Adipocyte (in vitro differentiated cells): ENCODE measurements around the gene VAV2.
A peak's percentile ranks its signal among the peaks of the same experiment; 100 is the strongest.

Experiments
- DNase-seq: peaks from one replicate; pipeline ENCODE4 v3.0.0-alpha.2; 2015; ENCODE audit warnings: low read depth
- H3K27me3 ChIP-seq: replicated peaks from 2 replicates; pipeline ENCODE4 v1.7.0; 2013; ENCODE audit warnings: mild to moderate bottlenecking, low read length, moderate library complexity; ENCODE audit not compliant: control insufficient read depth, insufficient read depth
- H3K36me3 ChIP-seq: 2 replicates; pipeline ENCODE4 v1.7.0; 2013; ENCODE audit warnings: low read length, mild to moderate bottlenecking, moderate library complexity; ENCODE audit not compliant: control insufficient read depth, insufficient read depth, severe bottlenecking
- H3K4me1 ChIP-seq: 2 replicates; pipeline ENCODE4 v1.7.0; 2013; ENCODE audit warnings: mild to moderate bottlenecking, low read length, moderate library complexity; ENCODE audit not compliant: control insufficient read depth, insufficient read depth
- H3K4me3 ChIP-seq: 2 replicates; pipeline ENCODE4 v1.7.0; 2013; ENCODE audit warnings: mild to moderate bottlenecking, low read length, moderate library complexity
- H3K9ac ChIP-seq: 2 replicates; pipeline ENCODE4 v1.7.0; 2013; ENCODE audit warnings: mild to moderate bottlenecking, low read length, moderate library complexity
- H3K9me3 ChIP-seq: 2 replicates; pipeline ENCODE4 v1.7.0; 2013; ENCODE audit warnings: mild to moderate bottlenecking, low read length, moderate library complexity; ENCODE audit not compliant: control insufficient read depth

Gene VAV2, protein sequence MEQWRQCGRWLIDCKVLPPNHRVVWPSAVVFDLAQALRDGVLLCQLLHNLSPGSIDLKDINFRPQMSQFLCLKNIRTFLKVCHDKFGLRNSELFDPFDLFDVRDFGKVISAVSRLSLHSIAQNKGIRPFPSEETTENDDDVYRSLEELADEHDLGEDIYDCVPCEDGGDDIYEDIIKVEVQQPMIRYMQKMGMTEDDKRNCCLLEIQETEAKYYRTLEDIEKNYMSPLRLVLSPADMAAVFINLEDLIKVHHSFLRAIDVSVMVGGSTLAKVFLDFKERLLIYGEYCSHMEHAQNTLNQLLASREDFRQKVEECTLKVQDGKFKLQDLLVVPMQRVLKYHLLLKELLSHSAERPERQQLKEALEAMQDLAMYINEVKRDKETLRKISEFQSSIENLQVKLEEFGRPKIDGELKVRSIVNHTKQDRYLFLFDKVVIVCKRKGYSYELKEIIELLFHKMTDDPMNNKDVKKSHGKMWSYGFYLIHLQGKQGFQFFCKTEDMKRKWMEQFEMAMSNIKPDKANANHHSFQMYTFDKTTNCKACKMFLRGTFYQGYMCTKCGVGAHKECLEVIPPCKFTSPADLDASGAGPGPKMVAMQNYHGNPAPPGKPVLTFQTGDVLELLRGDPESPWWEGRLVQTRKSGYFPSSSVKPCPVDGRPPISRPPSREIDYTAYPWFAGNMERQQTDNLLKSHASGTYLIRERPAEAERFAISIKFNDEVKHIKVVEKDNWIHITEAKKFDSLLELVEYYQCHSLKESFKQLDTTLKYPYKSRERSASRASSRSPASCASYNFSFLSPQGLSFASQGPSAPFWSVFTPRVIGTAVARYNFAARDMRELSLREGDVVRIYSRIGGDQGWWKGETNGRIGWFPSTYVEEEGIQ

DNA sequence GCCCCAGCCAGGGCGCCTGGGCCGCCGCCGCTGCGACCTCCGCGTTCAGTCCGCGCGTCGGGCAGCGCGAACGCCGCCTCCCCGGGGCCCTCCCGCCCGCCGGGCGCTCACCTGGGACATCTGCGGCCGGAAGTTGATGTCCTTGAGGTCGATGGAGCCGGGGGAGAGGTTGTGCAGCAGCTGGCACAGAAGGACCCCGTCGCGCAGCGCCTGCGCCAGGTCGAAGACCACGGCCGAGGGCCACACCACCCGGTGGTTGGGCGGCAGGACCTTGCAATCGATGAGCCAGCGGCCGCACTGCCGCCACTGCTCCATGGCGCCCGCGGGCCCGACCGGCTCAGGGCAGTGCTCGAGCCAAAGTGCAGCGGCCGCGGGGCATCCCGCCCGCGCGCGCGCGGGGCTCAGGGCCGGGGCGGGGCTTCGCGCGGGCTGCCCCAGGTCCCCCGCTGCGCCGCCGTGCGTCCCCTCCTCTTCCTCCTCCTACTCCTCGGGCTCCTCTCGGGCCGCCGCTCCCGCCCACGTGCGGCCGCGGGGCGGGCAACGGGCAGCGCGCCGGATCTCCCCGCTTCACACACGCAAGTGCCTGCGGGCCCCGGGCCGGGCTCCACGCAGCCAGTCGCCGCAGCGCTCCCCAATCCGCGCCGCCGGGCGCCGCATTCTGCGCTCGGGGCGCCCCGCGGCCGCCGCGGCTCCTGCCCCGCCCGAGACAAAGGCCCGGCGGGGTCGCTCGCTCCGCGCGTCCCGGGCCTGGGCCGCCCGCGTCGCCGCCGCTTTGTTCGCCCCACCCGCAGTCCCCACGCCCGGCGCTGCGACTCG is at the start of gene VAV2:
VAV2 (minus strand) TSS at position 361 of the 816 bp plus-strand sequence; CDS start at position 315, 46 bp downstream.
- DNase-seq, result peak; percentile 85
- Histone ChIP-seq H3K4me1 (peaks cover 19% of the 10 kb centered on the region), H3K9me3 (no peaks in the 10 kb centered on the region), H3K9ac (peak within 1 kb of the TSS; percentile 96), H3K4me3 (peak within 1 kb of the TSS; percentile 89), H3K27me3 (peaks cover 11% of the 10 kb centered on the region), H3K36me3 (no peaks in the 10 kb centered on the region)

DNA sequence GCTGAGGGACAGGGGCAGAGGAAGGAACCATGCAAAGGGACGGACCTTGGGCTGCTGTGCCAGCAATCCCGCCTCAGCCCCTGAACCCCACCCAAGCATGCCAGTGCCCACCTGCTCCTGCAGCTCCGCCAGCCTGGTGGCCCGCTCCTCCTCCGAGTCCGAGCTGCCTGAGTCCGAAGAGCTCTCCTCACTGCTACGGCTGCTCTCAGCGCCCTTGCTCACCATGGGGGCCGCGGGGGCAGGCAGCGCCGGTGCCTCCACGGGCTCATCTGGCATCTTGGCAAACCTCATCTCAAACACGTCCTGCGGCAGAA is 49.5 kb upstream of the VAV2 start:
- DNase-seq, result no peak
- Histone ChIP-seq H3K9ac (no peak overlapping the region), H3K4me1 (peaks cover 20% of the 10 kb centered on the region), H3K36me3 (peaks cover 37% of the 10 kb centered on the region), H3K9me3 (no peaks in the 10 kb centered on the region), H3K4me3 (no peak overlapping the region), H3K27me3 (no peaks in the 10 kb centered on the region)

DNA sequence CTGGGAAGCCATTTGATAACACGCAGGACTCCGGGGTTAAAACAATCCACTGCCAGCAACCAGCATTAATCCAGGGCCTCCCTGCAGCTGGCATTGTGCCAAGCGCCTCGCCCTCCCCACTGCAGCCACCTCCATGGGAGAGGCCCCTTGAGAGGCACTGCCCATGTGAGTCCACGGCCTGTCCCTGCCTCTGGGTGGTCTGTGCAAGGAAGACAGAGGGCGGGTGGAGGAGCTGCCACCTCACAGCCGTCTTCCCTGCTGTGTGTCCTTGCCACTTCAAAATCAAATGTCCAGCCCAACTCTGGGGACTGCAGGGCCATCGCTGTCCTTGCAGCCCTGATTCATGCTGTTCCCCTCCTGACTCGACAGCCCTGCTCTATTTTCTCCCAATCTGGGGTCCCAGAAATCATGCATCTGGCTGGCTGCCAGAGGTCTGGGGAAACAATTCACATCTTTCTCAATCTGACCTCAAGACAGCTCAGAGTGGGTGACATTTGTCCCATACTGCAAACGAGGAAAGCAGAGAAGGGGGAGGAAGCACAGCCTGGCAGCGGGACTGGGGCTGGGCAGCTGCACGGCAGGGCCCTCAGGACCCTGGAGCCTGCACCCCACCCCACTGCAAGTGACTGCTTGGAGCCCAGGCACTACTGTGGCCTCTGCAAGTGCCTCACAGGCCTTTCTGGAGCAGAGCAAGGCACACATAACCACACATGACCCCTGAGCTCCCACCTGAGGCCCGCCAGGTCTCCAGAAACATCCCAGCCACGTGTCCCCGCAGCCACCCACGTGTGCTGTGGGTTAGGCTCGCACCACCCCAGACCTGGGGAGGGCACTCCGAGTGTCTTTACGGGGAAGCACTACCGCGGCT is 48.9 kb upstream of the VAV2 start:
- H3K4me1 ChIP-seq, result peaks cover 20% of the 10 kb centered on the region
- DNase-seq, result no peak
- H3K4me3 ChIP-seq, result no peak overlapping the region
- H3K9ac ChIP-seq, result peak overlapping the region; percentile 38
- peaks cover 40% of the 10 kb centered on the region for H3K36me3 ChIP-seq
- H3K9me3 ChIP-seq, result no peaks in the 10 kb centered on the region
- H3K27me3 ChIP-seq, result no peaks in the 10 kb centered on the region

DNA sequence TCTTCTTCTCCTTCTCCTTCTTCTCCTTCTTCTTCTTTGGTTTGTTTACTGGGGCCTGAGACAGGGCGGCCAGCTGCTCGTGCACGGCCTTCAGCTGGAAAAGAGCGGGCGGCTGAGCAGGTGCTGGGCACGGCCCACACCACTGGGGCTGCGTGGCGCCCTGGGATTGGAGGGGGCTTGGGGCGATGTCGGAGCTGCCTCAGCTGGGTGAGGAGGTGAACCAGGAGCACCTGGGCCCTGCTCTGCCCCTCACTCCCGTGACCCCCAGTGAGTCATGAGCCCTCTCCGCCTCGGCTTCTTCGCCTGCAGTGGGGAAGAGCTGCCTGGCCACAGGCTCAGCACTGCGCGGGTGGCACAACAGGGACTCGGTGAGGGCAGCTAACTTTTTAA is 48.0 kb upstream of the VAV2 start:
- Histone ChIP-seq H3K27me3 (no peaks in the 10 kb centered on the region), H3K36me3 (peaks cover 40% of the 10 kb centered on the region), H3K4me3 (no peak overlapping the region), H3K4me1 (peaks cover 20% of the 10 kb centered on the region), H3K9me3 (no peaks in the 10 kb centered on the region), H3K9ac (no peak overlapping the region)
- no peak for DNase-seq

DNA sequence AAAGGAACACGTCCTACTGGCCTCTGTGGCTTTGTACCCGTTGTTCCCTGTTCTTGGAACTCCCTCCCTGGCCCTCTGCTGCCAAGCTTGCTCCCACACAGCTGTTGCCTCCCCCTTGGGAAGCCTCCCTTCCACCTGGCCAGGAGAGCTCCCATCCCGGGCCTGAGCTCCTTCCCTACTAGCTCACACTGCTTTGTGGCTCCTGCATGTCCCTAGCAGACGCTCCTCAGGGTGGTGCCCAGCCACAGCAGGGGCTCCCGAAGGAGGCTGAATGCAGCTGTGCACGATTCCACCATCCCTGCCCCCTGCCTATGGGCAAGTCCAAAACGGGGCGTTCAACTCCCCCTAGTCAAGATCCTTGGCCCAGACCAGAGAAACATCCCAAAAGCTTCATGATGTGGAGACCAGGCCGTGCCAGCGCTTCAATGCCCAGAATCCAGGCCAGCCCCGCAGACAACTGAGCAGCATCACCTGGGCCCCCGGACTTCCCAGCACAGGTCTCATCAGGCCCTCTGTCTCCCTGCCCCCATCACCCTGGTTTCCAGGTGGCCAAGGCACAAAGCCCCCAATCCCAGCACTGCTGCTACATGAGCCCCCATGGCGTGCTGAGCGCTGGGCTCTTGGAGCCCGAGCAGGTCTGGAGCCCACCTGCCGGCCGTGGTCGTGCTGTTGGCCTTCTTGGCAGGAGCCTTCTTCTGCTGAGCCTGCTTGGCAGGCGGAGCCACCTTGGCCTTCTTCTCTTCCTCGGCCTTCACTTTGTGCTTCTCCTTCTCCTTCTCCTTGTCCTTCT is 47.5 kb upstream of the VAV2 start:
- Histone ChIP-seq H3K9me3 (no peaks in the 10 kb centered on the region), H3K9ac (no peak overlapping the region), H3K27me3 (no peaks in the 10 kb centered on the region), H3K36me3 (peaks cover 41% of the 10 kb centered on the region), H3K4me1 (peaks cover 20% of the 10 kb centered on the region), H3K4me3 (no peak overlapping the region)
- no peak for DNase-seq

DNA sequence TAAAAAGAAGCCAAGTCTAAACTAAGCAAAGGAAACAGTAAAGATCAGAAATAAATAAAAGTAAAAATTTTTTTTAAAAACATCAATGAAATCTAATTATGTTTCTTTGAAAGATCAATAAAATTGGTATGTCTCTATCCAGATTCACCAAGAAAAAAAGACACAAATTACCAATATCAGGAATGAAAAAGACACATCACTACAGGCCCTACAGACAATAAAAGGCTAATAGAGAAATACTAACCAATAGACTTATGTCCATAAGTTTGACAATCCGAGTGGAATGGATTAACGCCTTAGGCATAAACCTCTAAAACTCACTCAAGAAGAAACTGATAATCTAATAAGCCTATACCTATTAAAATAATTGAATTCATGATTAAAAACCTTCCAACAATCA is 45.5 kb upstream of the VAV2 start:
- DNase-seq, result no peak
- Histone ChIP-seq H3K36me3 (peaks cover 52% of the 10 kb centered on the region), H3K4me3 (no peak overlapping the region), H3K9me3 (no peaks in the 10 kb centered on the region), H3K9ac (no peak overlapping the region), H3K4me1 (peaks cover 20% of the 10 kb centered on the region), H3K27me3 (no peaks in the 10 kb centered on the region)

DNA sequence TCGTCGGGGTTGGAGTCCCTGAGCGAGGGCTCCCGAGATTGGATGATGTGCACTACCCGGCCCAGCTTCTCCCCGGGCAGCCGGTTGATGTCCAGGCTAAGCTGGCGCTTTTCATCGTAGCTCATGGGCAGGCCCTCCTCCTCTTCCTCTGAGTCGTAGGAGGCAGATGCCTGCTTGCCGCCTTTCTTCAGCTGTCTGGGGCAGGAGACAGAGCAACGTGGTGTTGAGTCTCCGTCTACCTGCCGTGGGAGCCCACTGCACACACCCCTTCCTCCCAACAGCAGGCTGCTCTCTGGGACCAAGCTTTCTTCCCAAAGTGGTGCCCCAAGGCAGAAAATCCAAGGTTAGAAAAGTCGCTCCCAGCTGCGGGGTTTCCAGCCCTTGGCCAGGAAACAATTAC is 44.0 kb upstream of the VAV2 start:
- H3K4me1 ChIP-seq, result peaks cover 13% of the 10 kb centered on the region
- no peak for DNase-seq
- no peaks in the 10 kb centered on the region for H3K9me3 ChIP-seq
- H3K36me3 ChIP-seq, result peaks cover 61% of the 10 kb centered on the region
- H3K4me3 ChIP-seq, result no peak overlapping the region
- no peak overlapping the region for H3K9ac ChIP-seq
- no peaks in the 10 kb centered on the region for H3K27me3 ChIP-seq

DNA sequence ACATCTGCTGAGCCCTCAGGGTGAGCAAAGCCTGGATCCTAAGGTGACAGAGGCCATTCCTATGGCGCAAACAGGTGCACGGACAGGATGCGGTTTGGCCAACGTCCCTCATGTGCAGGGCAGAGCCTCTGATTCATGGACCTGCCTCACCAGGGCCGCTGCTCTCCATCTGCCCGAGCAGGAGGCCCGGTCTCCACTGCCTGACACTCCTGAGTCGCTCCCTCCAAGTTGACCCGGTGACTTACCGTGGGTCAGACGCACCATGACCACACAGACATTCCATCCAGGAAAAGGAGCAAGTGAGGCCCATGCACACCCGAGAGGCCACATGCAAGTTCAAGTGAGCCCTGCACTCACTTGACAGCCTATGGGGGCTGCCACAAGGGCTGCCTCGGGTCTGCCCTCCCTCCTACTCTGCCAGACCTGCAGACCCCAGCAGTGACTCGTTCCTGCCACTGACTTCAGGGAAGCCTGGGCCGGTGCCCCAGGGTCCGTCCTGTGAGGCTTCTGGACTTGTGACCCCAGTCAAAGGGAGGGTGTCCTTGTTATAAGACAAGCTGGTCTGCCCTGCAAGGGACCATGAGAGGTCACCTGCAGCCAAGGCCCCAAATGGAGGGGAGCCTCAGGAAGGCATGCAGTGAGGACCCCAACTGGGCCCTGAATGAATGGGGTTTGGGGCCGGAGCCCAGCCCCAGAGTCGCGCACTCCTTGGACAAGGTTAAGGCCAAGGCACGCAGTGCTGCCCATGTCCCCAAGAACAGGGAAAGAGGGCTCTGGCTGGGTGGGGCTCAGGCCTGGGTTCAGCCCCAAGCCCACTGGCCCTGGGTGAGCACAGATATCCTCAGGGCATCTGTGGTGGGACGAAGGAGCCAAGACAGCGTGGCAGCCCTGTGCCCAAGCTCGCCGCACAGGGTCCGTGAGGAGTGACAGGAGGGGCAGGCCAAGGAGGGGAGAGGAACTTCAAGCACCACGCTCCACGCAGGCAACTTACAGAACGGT is 43.2 kb upstream of the VAV2 start:
- DNase-seq, result no peak
- no peaks in the 10 kb centered on the region for H3K9me3 ChIP-seq
- no peak overlapping the region for H3K9ac ChIP-seq
- H3K36me3 ChIP-seq, result peaks cover 68% of the 10 kb centered on the region
- H3K4me1 ChIP-seq, result peaks cover 6% of the 10 kb centered on the region
- no peaks in the 10 kb centered on the region for H3K27me3 ChIP-seq
- no peak overlapping the region for H3K4me3 ChIP-seq

DNA sequence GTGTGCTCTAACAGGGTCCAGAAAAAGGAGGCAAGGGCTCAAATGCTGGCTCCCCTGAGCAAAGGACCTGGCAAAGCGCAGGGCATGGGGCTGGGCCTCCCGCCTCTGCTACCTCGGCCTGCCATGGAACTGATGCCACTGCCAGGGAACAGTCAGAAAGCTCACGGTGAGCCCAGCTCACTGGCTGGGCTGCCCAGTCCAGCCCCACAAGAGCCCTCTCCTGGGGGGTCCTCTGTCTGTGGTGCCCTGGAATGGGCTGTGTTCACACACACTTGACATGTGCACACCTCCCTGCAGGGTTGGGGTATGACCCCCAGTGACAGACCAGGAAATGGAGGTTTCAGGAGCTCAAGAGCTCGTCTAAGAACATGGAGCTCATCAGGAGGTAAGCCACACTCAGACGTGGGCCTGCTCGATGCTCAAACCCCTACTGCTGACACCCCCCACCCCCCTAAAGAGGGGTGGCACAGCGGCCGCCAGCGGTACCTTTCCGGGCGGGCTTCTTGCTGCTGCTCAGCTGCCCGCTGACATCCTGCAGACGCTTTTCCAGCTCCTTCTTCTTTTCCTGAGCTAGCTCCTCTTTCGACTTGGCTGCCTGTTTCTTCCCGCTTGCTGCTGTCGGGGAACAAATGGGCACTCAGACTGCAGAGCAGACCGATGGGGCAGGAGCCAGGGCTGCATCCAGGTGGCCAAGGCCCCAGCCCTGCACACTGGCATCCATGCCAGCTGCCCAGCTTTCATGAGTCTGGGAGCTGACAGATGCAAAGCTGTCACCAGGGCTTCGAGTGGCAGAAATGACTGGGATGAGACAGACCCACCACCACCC is 42.3 kb upstream of the VAV2 start:
- peaks cover 4% of the 10 kb centered on the region for H3K4me1 ChIP-seq
- H3K9me3 ChIP-seq, result no peaks in the 10 kb centered on the region
- no peak overlapping the region for H3K4me3 ChIP-seq
- H3K9ac ChIP-seq, result no peak overlapping the region
- no peak for DNase-seq
- no peaks in the 10 kb centered on the region for H3K27me3 ChIP-seq
- peaks cover 64% of the 10 kb centered on the region for H3K36me3 ChIP-seq
